B cell (primary cell): ENCODE data around the gene CIITA. TPM values are rescaled to one million over a fixed set of nuclear protein-coding genes. Genes with fewer than 3 reads are reported as not detected.

Source experiments
- ATAC-seq: fragments of 200-7000 bp; cut with Tn5 transposase; one replicate; pipeline ENCODE4 v1.10.0; 2021; ENCODE audit warnings: low read depth, mild to moderate bottlenecking, moderate number of reproducible peaks, moderate library complexity
- CTCF ChIA-PET: fragments of 350-600 bp; sonication (Branson Sonifier 250); formaldehyde crosslinking; loops from one replicate; lab custom pipeline; 2021; ENCODE audit warnings: antibody characterized with exemption, inconsistent platforms; lab: Charles Lee
- POLR2A ChIA-PET: fragments of 350-600 bp; sonication (Branson Sonifier 250); formaldehyde crosslinking; loops from one replicate; lab custom pipeline; 2021; ENCODE audit warnings: antibody characterized with exemption; lab: Charles Lee
- DNase-seq: peaks from one replicate; pipeline ENCODE4 v3.0.0; 2013
- H2AFZ ChIP-seq: 2 replicates; pipeline ENCODE4 v1.6.1; 2012; ENCODE audit warnings: mild to moderate bottlenecking, low read depth, low read length; ENCODE audit not compliant: insufficient read depth, poor library complexity, severe bottlenecking
- H3K27ac ChIP-seq, 2 donors: 1 replicate in 1 of 2; 2 replicates in 1 of 2; pipeline ENCODE4 v1.5.1; 2012 to 2013; ENCODE audit warnings: low read length in 2 of 2, mild to moderate bottlenecking in 2 of 2, moderate library complexity in 1 of 2
- H3K27me3 ChIP-seq, 4 experiments: fragments of 200-600 bp in 1 of 4; sonication (generic) in 1 of 4; replicated peaks in 1 of 4; 1 replicate in 2 of 4; 2 replicates in 2 of 4; pipeline versions ENCODE4 v1.6.1 to v1.7.0; 2013 to 2016; ENCODE audit warnings: low read length in 3 of 4, mild to moderate bottlenecking in 2 of 4, mixed read lengths in 1 of 4, moderate library complexity in 1 of 4; ENCODE audit not compliant: insufficient read depth in 4 of 4, control insufficient read depth in 3 of 4; ENCODE audit errors: control extremely low read depth in 1 of 4
- H3K36me3 ChIP-seq, 2 experiments: replicated peaks in 1 of 2; 1 replicate in 1 of 2; 2 replicates in 1 of 2; pipeline versions ENCODE4 v1.6.1 to v1.7.1; 2013; ENCODE audit warnings: low read length in 1 of 2; ENCODE audit not compliant: insufficient read depth in 2 of 2, control insufficient read depth in 1 of 2; ENCODE audit errors: control extremely low read depth in 1 of 2, extremely low read depth in 1 of 2
- H3K4me1 ChIP-seq, 2 donors: fragments of 200-600 bp in 1 of 2; sonication (generic) in 1 of 2; 1 replicate in 1 of 2; 2 replicates in 1 of 2; pipeline versions ENCODE4 v1.5.1 to v1.6.1; 2013 to 2017; ENCODE audit warnings: low read length in 2 of 2; ENCODE audit not compliant: control insufficient read depth in 2 of 2, insufficient read depth in 2 of 2
- H3K4me2 ChIP-seq: replicated peaks from 2 replicates; pipeline ENCODE3; 2012; ENCODE audit warnings: mild to moderate bottlenecking, low read depth, low read length; ENCODE audit not compliant: poor library complexity, severe bottlenecking
- H3K4me3 ChIP-seq, 5 experiments: fragments of 200-600 bp in 1 of 5; sonication (generic) in 1 of 5; 1 replicate in 3 of 5; 2 replicates in 2 of 5; pipeline versions ENCODE4 v1.5.1 to v1.7.0; 2011 to 2016; ENCODE audit warnings: low read length in 4 of 5, mild to moderate bottlenecking in 4 of 5, low read depth in 2 of 5, control low read depth in 1 of 5, moderate library complexity in 1 of 5; ENCODE audit not compliant: insufficient read depth in 1 of 5; ENCODE audit errors: control extremely low read depth in 1 of 5, extremely low read depth in 1 of 5
- H3K79me2 ChIP-seq: fragments of 200-600 bp; sonication (generic); one replicate; pipeline ENCODE4 v1.6.0; 2016; ENCODE audit warnings: low read length; ENCODE audit not compliant: control insufficient read depth, insufficient read depth
- H3K9ac ChIP-seq: fragments of 200-600 bp; sonication (generic); 2 replicates; pipeline ENCODE4 v1.6.1; 2017; ENCODE audit warnings: mild to moderate bottlenecking, low read length, moderate library complexity
- H3K9me3 ChIP-seq, 3 donors: one replicate each; pipeline versions ENCODE4 v1.6.1 to v1.7.1; 2013; ENCODE audit warnings: low read length in 2 of 3; ENCODE audit not compliant: control insufficient read depth in 2 of 3, insufficient read depth in 1 of 3; ENCODE audit errors: control extremely low read depth in 1 of 3
- H4K20me1 ChIP-seq: 2 replicates; pipeline ENCODE4 v1.6.0; 2012; ENCODE audit warnings: mild to moderate bottlenecking, low read length; ENCODE audit not compliant: insufficient read depth, control insufficient read depth, poor library complexity, severe bottlenecking
- H3K27ac Mint-ChIP-seq: one replicate; pipeline ENCODE4 v1.8.0; 2021; ENCODE audit warnings: mixed read lengths
- H3K27me3 Mint-ChIP-seq: one replicate; pipeline ENCODE4 v1.8.0; 2021; ENCODE audit warnings: mixed read lengths
- H3K4me1 Mint-ChIP-seq: one replicate; pipeline ENCODE4 v1.8.0; 2021; ENCODE audit warnings: mixed read lengths
- H3K4me3 Mint-ChIP-seq: one replicate; pipeline ENCODE4 v1.8.0; 2021; ENCODE audit warnings: mixed read lengths
- H3K9me3 Mint-ChIP-seq: one replicate; pipeline ENCODE4 v1.8.0; 2022; ENCODE audit warnings: mixed read lengths; ENCODE audit not compliant: insufficient read depth
- EZH2 ChIP-seq: IDR thresholded peaks from 2 replicates; pipeline ENCODE4 v1.6.1; 2012; ENCODE audit warnings: borderline replicate concordance, low read depth, mild to moderate bottlenecking, moderate library complexity, low read length; ENCODE audit not compliant: insufficient read depth, poor library complexity, severe bottlenecking
- WGBS: methylation state at CpG from one replicate; pipeline ENCODE4 v1.1.5; 2013; ENCODE audit warnings: missing lambda C conversion rate; ENCODE audit not compliant: insufficient coverage; 5-methylcytosine and 5-hydroxymethylcytosine counted together
- intact Hi-C: fragments of 100-400 bp; cut with micrococcal nuclease; formaldehyde crosslinking; loops from one replicate; pipeline ENCODE4 v1.10.0; 2022
- polyA plus RNA-seq: library from polyadenylated mRNA; depleted of rRNA; stranded (reverse); fragments of >200 nt; gene quantifications from 2 replicates; pipeline ENCODE4 v1.2.3, GENCODE V29; 2012
- total RNA-seq, 2 donors: library from RNA; stranded (reverse); fragments of 120-200 nt in 1 of 2; gene quantifications; 1 replicate in 1 of 2; 2 replicates in 1 of 2; pipeline versions ENCODE4 v1.2.3 to v1.2.4, GENCODE V29; 2013 to 2022
- TF ChIP-seq, protein P1 (sequence below): fragments of 200-600 bp; IDR thresholded peaks from one replicate; pipeline ENCODE4 v1.8.0; 2022; ENCODE audit warnings: antibody characterized with exemption, mild to moderate bottlenecking

The CIITA gene
- total and polyA plus RNA-seq, 2 donors (not counting 1 experiment from before 2014, with no cell fraction given) = 632 to 719 TPM

DNA sequence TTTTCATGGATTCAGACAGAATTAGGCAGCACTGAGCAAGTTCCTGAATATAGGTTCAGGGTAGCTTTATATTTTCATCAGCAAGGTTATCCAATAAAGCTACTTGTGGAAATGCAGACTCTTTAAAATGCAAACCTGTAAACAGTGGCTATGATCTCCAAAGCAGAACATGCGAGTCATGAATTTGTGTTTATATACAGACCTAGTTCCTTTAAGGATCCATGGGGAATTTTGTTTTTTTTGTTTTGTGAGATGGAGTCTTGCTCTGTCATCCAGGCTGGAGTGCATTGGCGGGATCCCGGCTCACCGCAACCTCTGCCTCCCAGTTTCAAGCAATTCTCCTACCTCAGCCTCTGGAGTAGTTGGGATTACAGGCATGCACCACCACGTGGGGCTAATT, 82.2 kb downstream of the CIITA start:
- H3K9me3 Mint-ChIP-seq = no peaks in the 10 kb centered on the region
- peak overlapping the region; percentile 56 for H3K27ac Mint-ChIP-seq
- no CpG with 5 or more reads among the region's 5 CpGs for WGBS
- Histone ChIP-seq H3K4me2 (no peak overlapping the region), H3K79me2 (peaks cover 76% of the 10 kb centered on the region), H3K27me3 (no peaks in the 10 kb centered on the region), H3K36me3 (peaks cover 0 to 50% of the 10 kb centered on the region in 2 experiments), H4K20me1 (peaks cover 33% of the 10 kb centered on the region), H3K9me3 (no peaks in the 10 kb centered on the region), H3K9ac (no peak overlapping the region), H3K27ac (no peak overlapping the region), H2AFZ (no peak overlapping the region), H3K4me1 (peaks cover 18 to 28% of the 10 kb centered on the region in 2 donors), H3K4me3 (no peak overlapping the region)
- no peak for DNase-seq
- no peak for ATAC-seq
- intact Hi-C loops = no loop called here
- ChIA-PET POLR2A (interaction anchor here (0.9 kb wide), 1 partner anchor 749 kb away, joined by 3 read pairs; no protein-coding TSS in a partner anchor), CTCF (interaction anchor here (1.0 to 11.4 kb wide), 12 partner anchors 7 to 756 kb away, joined by 3 to 142 read pairs (median 7); partner anchors contain the start of gene SOCS1)
- H3K27me3 Mint-ChIP-seq = no peaks in the 10 kb centered on the region
- no peak overlapping the region for H3K4me3 Mint-ChIP-seq
- peaks cover 51% of the 10 kb centered on the region for H3K4me1 Mint-ChIP-seq
- TF ChIP-seq EZH2 = no peak
- TF ChIP-seq, protein P1, sequence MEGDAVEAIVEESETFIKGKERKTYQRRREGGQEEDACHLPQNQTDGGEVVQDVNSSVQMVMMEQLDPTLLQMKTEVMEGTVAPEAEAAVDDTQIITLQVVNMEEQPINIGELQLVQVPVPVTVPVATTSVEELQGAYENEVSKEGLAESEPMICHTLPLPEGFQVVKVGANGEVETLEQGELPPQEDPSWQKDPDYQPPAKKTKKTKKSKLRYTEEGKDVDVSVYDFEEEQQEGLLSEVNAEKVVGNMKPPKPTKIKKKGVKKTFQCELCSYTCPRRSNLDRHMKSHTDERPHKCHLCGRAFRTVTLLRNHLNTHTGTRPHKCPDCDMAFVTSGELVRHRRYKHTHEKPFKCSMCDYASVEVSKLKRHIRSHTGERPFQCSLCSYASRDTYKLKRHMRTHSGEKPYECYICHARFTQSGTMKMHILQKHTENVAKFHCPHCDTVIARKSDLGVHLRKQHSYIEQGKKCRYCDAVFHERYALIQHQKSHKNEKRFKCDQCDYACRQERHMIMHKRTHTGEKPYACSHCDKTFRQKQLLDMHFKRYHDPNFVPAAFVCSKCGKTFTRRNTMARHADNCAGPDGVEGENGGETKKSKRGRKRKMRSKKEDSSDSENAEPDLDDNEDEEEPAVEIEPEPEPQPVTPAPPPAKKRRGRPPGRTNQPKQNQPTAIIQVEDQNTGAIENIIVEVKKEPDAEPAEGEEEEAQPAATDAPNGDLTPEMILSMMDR = no peak

DNA sequence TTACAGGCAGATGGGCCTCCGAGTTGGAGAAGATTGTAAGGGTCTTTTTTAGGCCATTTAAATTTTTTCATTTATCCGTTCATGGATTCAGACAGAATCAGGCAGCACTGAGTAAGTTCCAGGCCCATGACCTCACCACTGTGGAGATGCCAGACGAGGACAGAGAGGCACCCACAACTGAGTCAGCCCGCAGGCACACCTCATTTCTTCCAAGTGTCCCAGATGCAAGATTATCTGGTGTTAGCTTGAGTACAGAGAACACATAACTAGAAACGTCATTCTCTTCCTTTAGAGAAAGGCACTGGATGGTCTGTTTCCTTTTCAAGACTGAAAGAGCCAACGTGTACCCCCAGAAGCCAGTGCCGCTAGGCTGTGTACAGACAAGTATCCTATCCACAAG, 84.2 kb downstream of the CIITA start:
- TF ChIP-seq, protein P1 = no peak
- no peak for TF ChIP-seq EZH2
- Mint-ChIP-seq H3K27me3 (no peaks in the 10 kb centered on the region), H3K4me3 (no peak overlapping the region), H3K4me1 (peaks cover 54% of the 10 kb centered on the region), H3K27ac (no peak overlapping the region), H3K9me3 (no peaks in the 10 kb centered on the region)
- peaks cover 23% of the 10 kb centered on the region for H4K20me1 ChIP-seq
- H3K79me2 ChIP-seq = peaks cover 75% of the 10 kb centered on the region
- no peaks in the 10 kb centered on the region for H3K9me3 ChIP-seq
- ChIA-PET CTCF (interaction anchor here (0.9 to 11.4 kb wide), 5 partner anchors 10 to 675 kb away, joined by 5 to 142 read pairs (median 64); partner anchors contain the start of gene SOCS1), POLR2A (interaction anchor here (0.7 kb wide), 1 partner anchor 435 kb away, joined by 3 read pairs; no protein-coding TSS in a partner anchor)
- DNase-seq = no peak
- no peak overlapping the region for H3K4me3 ChIP-seq
- intact Hi-C loops = loop anchor here (5.0 to 10.0 kb wide), 5 partner anchors 574 to 851 kb away; partner anchors contain the start of gene LITAF
- H3K27me3 ChIP-seq = no peaks in the 10 kb centered on the region
- no peak overlapping the region for H2AFZ ChIP-seq
- no peak overlapping the region for H3K9ac ChIP-seq
- peaks cover 29 to 39% of the 10 kb centered on the region in 2 donors for H3K4me1 ChIP-seq
- no peak overlapping the region for H3K27ac ChIP-seq
- 89% methylated on average over 4 of the region's 7 CpGs for WGBS
- ATAC-seq = no peak
- no peak overlapping the region for H3K4me2 ChIP-seq
- peaks cover 0 to 59% of the 10 kb centered on the region in 2 experiments for H3K36me3 ChIP-seq
